Amniotic epithelial cell (primary cell): Measurements from ENCODE around the gene ZBTB26.
"Not testable (repeated sequence)": the region's sequence is repeated elsewhere in the genome, so short reads cannot be mapped to it uniquely, and the experiment has no call there.

ENCODE experiments used
- DNase-seq: peaks from one replicate; pipeline ENCODE4 v3.0.0-alpha.2; 2010; ENCODE audit warnings: low read depth

Gene ZBTB26

GRCh38 chr9:122929796-122930354 is 1.4 kb downstream of the ZBTB26 start:
- no peak for DNase-seq

- DNase-seq = no peak
These were observed 7.4 kb downstream of the ZBTB26 start for GRCh38 chr9:122923947-122924346.

- DNase-seq = no peak
These were observed 8.6 kb downstream of the ZBTB26 start for GRCh38 chr9:122922713-122923112.

GRCh38 chr9:122918310-122918709 is 13.0 kb downstream of the ZBTB26 start:
- DNase-seq = no peak

GRCh38 chr9:122912964-122913673 is 18.2 kb downstream of the ZBTB26 start, which contains the start of gene ZBTB6:
ZBTB6 (minus strand) TSS chr9:122913323; CDS start chr9:122912072, 1,251 bp downstream.
- DNase-seq = peak; percentile 89

GRCh38 chr9:122912671-122912963 is 18.7 kb downstream of the ZBTB26 start:
- no peak for DNase-seq

- not testable (repeated sequence) for DNase-seq
These were observed 25.2 kb downstream of the ZBTB26 start for GRCh38 chr9:122906122-122906521.

- peak; percentile 100 for DNase-seq
These were observed 26.2 kb downstream of the ZBTB26 start, which contains the start of gene RC3H2 for GRCh38 chr9:122904823-122905710. RC3H2 (minus strand) TSS chr9:122905359; CDS start chr9:122897509, 7,850 bp downstream.

GRCh38 chr9:122904466-122904822 is 26.9 kb downstream of the ZBTB26 start:
- peak; percentile 34 for DNase-seq

- DNase-seq = peak; percentile 25
These were observed 30.5 kb downstream of the ZBTB26 start for GRCh38 chr9:122900791-122901190.

- DNase-seq = peak; percentile 27
These were observed 33.3 kb downstream of the ZBTB26 start for GRCh38 chr9:122897969-122898368.

- DNase-seq = no peak
These were observed 42.8 kb downstream of the ZBTB26 start for GRCh38 chr9:122888480-122888879.

GRCh38 chr9:122883125-122883524 is 48.2 kb downstream of the ZBTB26 start:
- no peak for DNase-seq

- peak; percentile 7 for DNase-seq
These were observed 51.9 kb downstream of the ZBTB26 start for GRCh38 chr9:122879443-122879842.

GRCh38 chr9:122875523-122875922 is 55.8 kb downstream of the ZBTB26 start:
- DNase-seq = no peak

- DNase-seq = not testable (repeated sequence)
These were observed 64.0 kb downstream of the ZBTB26 start for GRCh38 chr9:122867276-122867675.

- DNase-seq = no peak
These were observed 65.2 kb downstream of the ZBTB26 start for GRCh38 chr9:122866079-122866478.
